Stimulated activated naive B cell treated with anti-CD40 and anti-IgM and Interleukin-4, amounts not matched to agents 10 μg/mL and 1 μg/mL and 100 μg/mL, for 72 hours (primary cell): ENCODE measurements around the gene HEXD.

Experiments
- ATAC-seq, 2 donors: fragments of 150-1000 bp; cut with Tn5 transposase; replicated peaks; 2 replicates each; pipeline ENCODE4 v1.10.0; 2021; ENCODE audit warnings: moderate library complexity in 1 of 2
- DNase-seq: peaks from one replicate; pipeline ENCODE4 v3.0.0; 2021
- H3K27ac Mint-ChIP-seq: one replicate; pipeline ENCODE4 v1.8.0; 2022; ENCODE audit warnings: mild to moderate bottlenecking, mixed read lengths
- H3K27me3 Mint-ChIP-seq, 2 donors: one replicate each; pipeline ENCODE4 v1.8.0; 2022; ENCODE audit warnings: mixed read lengths in 2 of 2
- H3K36me3 Mint-ChIP-seq, 2 donors: one replicate each; pipeline ENCODE4 v1.8.0; 2022; ENCODE audit warnings: mixed read lengths in 2 of 2, mild to moderate bottlenecking in 1 of 2
- H3K4me1 Mint-ChIP-seq, 2 donors: one replicate each; pipeline ENCODE4 v1.8.0; 2022; ENCODE audit warnings: mixed read lengths in 2 of 2, mild to moderate bottlenecking in 1 of 2
- H3K4me3 Mint-ChIP-seq, 2 donors: one replicate each; pipeline ENCODE4 v1.8.0; 2022; ENCODE audit warnings: mild to moderate bottlenecking in 2 of 2, mixed read lengths in 2 of 2, moderate library complexity in 1 of 2
- H3K9me3 Mint-ChIP-seq, 2 donors: one replicate each; pipeline ENCODE4 v1.8.0; 2022; ENCODE audit warnings: mixed read lengths in 2 of 2, mild to moderate bottlenecking in 1 of 2

Gene HEXD

DNA sequence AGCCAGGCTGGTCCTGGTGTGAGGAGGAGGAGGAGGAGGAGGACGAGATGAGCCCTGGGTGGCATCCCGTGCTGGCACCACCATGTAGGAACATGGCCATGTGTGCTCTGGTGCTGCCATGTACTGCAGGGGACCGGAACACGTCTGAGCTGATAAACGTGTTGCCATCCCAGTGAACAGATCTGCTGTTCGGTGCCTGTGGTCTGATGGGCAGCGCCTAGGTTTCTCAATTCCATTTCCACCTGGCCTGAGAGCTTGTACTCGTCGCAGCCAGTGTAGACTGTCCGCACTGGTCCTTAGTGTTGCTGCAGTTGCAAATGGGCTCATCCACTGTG lies 73.0 kb downstream of the HEXD start:
- no peaks in the 10 kb centered on the region for H3K9me3 Mint-ChIP-seq
- H3K4me1 Mint-ChIP-seq: peaks cover 15 to 23% of the 10 kb centered on the region in 2 donors
- peaks cover 14 to 28% of the 10 kb centered on the region in 2 donors for H3K36me3 Mint-ChIP-seq
- H3K4me3 Mint-ChIP-seq: no peak overlapping the region
- ATAC-seq: no peak
- DNase-seq: no peak
- H3K27ac Mint-ChIP-seq: no peak overlapping the region
- H3K27me3 Mint-ChIP-seq: peaks cover 0 to 6% of the 10 kb centered on the region in 2 donors

DNA sequence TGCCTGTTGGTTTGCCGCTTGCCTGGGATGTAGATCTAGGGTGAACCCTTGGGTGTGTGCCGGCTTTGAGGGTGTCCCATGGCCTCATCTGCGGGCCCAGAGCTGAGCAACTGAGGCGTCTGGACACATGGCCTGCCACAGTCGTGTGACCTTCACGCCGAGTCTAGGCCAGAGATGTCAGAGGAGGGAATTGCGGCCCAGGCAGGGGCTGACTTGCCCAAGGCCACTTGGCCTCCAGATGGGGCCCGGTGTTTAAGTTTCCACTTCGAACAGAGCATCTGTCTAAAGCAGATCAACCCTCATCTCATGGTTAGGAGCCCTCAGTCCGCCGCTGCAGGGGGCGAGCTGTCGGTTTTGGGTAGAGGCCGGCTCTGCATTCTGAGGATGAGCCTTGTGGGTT lies 73.4 kb downstream of the HEXD start:
- no peaks in the 10 kb centered on the region for H3K9me3 Mint-ChIP-seq
- no peak for DNase-seq
- H3K4me3 Mint-ChIP-seq: no peak overlapping the region
- no peak for ATAC-seq
- no peak overlapping the region for H3K27ac Mint-ChIP-seq
- peaks cover 14 to 26% of the 10 kb centered on the region in 2 donors for H3K4me1 Mint-ChIP-seq
- peaks cover 11 to 24% of the 10 kb centered on the region in 2 donors for H3K36me3 Mint-ChIP-seq
- peaks cover 0 to 6% of the 10 kb centered on the region in 2 donors for H3K27me3 Mint-ChIP-seq
